Hepatocyte (in vitro differentiated cells): ENCODE measurements around the gene RO60. TPM values are rescaled to one million over a fixed set of nuclear protein-coding genes. Genes with fewer than 3 reads are reported as not detected.
A peak's percentile ranks its signal among the peaks of the same experiment; 100 is the strongest.

Experiments used
- DNase-seq: peaks from one replicate; pipeline ENCODE4 v3.0.0-alpha.2; 2016; ENCODE audit warnings: low spot score
- H2AFZ ChIP-seq: fragments of 200-600 bp; sonication (generic); 2 replicates; pipeline ENCODE4 v1.6.0; 2016; ENCODE audit warnings: antibody characterized with exemption, mild to moderate bottlenecking
- H3K27ac ChIP-seq: fragments of 200-600 bp; sonication (generic); 2 replicates; pipeline ENCODE4 v1.5.1; 2016; ENCODE audit warnings: mild to moderate bottlenecking
- H3K27me3 ChIP-seq: fragments of 200-600 bp; sonication (generic); 2 replicates; pipeline ENCODE4 v1.6.1; 2016
- H3K36me3 ChIP-seq: fragments of 200-600 bp; sonication (generic); replicated peaks from 2 replicates; pipeline ENCODE4 v1.5.1; 2016; ENCODE audit warnings: low read depth; ENCODE audit not compliant: insufficient read depth
- H3K4me1 ChIP-seq: fragments of 200-600 bp; sonication (generic); 2 replicates; pipeline ENCODE4 v1.5.1; 2016; ENCODE audit warnings: mild to moderate bottlenecking, moderate library complexity; ENCODE audit not compliant: insufficient read depth
- H3K4me2 ChIP-seq: fragments of 200-600 bp; sonication (generic); 2 replicates; pipeline ENCODE4 v1.6.0; 2016
- H3K4me3 ChIP-seq: fragments of 200-600 bp; sonication (generic); 2 replicates; pipeline ENCODE4 v1.5.1; 2016; ENCODE audit warnings: mild to moderate bottlenecking
- H3K79me2 ChIP-seq: fragments of 200-600 bp; sonication (generic); 2 replicates; pipeline ENCODE4 v1.6.0; 2017; ENCODE audit warnings: mild to moderate bottlenecking
- H3K9me2 ChIP-seq: fragments of 200-600 bp; sonication (generic); replicated peaks from 2 replicates; pipeline ENCODE4 v1.6.0; 2017; ENCODE audit warnings: mild to moderate bottlenecking; ENCODE audit not compliant: insufficient read depth
- H3K9me3 ChIP-seq: fragments of 200-600 bp; sonication (generic); 2 replicates; pipeline ENCODE4 v1.5.1; 2016; ENCODE audit warnings: low read depth, mild to moderate bottlenecking
- H4K20me1 ChIP-seq: fragments of 200-600 bp; sonication (generic); 2 replicates; pipeline ENCODE4 v1.6.0; 2016; ENCODE audit warnings: mild to moderate bottlenecking; ENCODE audit not compliant: insufficient read depth, poor library complexity, severe bottlenecking
- CTCF ChIP-seq: fragments of 200-600 bp; sonication (generic); IDR thresholded peaks from 2 replicates; pipeline ENCODE4 v1.5.1; 2016; ENCODE audit warnings: antibody characterized with exemption, mild to moderate bottlenecking; ENCODE audit not compliant: poor library complexity
- EZH2 ChIP-seq: fragments of 200-600 bp; sonication (generic); IDR thresholded peaks from 2 replicates; pipeline ENCODE4 v1.6.1; 2016; ENCODE audit warnings: antibody characterized with exemption, mild to moderate bottlenecking, borderline replicate concordance
- EZH2phosphoT487 ChIP-seq: fragments of 200-600 bp; sonication (generic); IDR thresholded peaks from one replicate; pipeline ENCODE4 v1.6.1; 2018; ENCODE audit warnings: antibody characterized with exemption, mild to moderate bottlenecking, low read depth, moderate library complexity; ENCODE audit not compliant: unreplicated experiment, severe bottlenecking
- WGBS: methylation state at CpG from one replicate; pipeline ENCODE4 v1.1.6; 2016; ENCODE audit warnings: low lambda C conversion rate; ENCODE audit errors: missing lambda C conversion rate; 5-methylcytosine and 5-hydroxymethylcytosine counted together
- polyA plus RNA-seq: library from polyadenylated mRNA; unstranded; fragments of >200 nt; fragmentation: Nextera tagmentation; extraction: Ambion mirVana; gene quantifications from 2 replicates; pipeline ENCODE4 v1.2.1, GENCODE V29; 2016
- total RNA-seq: library from RNA; depleted of rRNA; stranded (reverse); fragments of >200 nt; gene quantifications from 2 replicates; pipeline ENCODE4 v1.2.3, GENCODE V29; 2014

Gene RO60
- total and polyA plus RNA-seq, 2 experiments from 2014 or later = 89.1 to 89.2 TPM

DNA sequence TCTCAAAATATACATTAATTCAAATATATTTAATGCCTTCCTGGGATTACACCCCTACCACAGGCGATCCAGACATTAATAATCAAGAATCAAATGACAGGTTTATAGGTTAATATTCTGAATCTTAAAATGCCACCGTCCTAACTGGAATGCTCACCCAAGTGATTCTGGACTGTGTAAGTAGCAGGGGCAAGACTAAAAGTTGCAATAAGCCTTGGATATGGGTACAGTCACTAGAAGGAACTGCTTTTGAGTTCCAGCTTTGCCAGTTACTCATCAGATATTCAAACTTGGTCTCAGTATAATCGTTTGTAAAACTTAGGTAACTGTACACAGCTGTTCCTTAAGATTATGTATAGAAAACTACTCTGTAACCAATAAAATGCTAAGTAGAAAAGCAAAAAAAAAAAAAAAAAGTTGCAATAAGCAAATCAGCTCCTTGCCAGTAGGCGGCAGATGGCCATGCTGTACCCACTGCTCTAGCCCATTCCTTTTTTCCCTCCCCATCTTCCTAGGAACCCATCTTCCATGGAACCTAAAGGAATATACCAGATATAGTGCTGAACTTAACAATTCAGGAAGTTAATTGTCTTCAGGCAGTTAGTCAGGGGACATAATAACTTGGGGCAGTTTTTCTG is 10.5 kb downstream of the RO60 start:
- Histone ChIP-seq H3K36me3 (no peaks in the 10 kb centered on the region), H3K4me1 (no peaks in the 10 kb centered on the region), H3K4me3 (no peak overlapping the region), H4K20me1 (peaks cover 31% of the 10 kb centered on the region), H3K9me2 (no peaks in the 10 kb centered on the region), H3K27ac (no peak overlapping the region), H3K79me2 (peaks cover 87% of the 10 kb centered on the region), H3K9me3 (no peaks in the 10 kb centered on the region), H3K4me2 (no peak overlapping the region), H3K27me3 (no peaks in the 10 kb centered on the region), H2AFZ (no peak overlapping the region)
- TF ChIP-seq CTCF (peak; percentile 15), EZH2 (no peak), EZH2phosphoT487 (no peak)
- 79% methylated on average over 4 of the region's 4 CpGs for WGBS
- no peak for DNase-seq

GRCh38 chr1:193070386-193070753 is 11.0 kb downstream of the RO60 start:
- Histone ChIP-seq H3K4me3 (no peak overlapping the region), H2AFZ (no peak overlapping the region), H4K20me1 (peaks cover 28% of the 10 kb centered on the region), H3K36me3 (no peaks in the 10 kb centered on the region), H3K4me1 (no peaks in the 10 kb centered on the region), H3K27ac (no peak overlapping the region), H3K79me2 (peaks cover 87% of the 10 kb centered on the region), H3K9me2 (no peaks in the 10 kb centered on the region), H3K27me3 (no peaks in the 10 kb centered on the region), H3K4me2 (no peak overlapping the region), H3K9me3 (no peaks in the 10 kb centered on the region)
- TF ChIP-seq EZH2phosphoT487 (no peak), EZH2 (no peak), CTCF (no peak)
- DNase-seq = no peak
- 92% methylated on average over 2 of the region's 2 CpGs for WGBS

GRCh38 chr1:193070942-193071341 is 11.5 kb downstream of the RO60 start:
- DNase-seq = no peak
- Histone ChIP-seq H4K20me1 (peaks cover 27% of the 10 kb centered on the region), H2AFZ (no peak overlapping the region), H3K4me1 (no peaks in the 10 kb centered on the region), H3K36me3 (no peaks in the 10 kb centered on the region), H3K4me2 (no peak overlapping the region), H3K4me3 (no peak overlapping the region), H3K27me3 (no peaks in the 10 kb centered on the region), H3K27ac (no peak overlapping the region), H3K79me2 (peaks cover 87% of the 10 kb centered on the region), H3K9me3 (no peaks in the 10 kb centered on the region), H3K9me2 (no peaks in the 10 kb centered on the region)
- 87% methylated on average over 5 of the region's 5 CpGs for WGBS
- TF ChIP-seq CTCF (no peak), EZH2 (no peak), EZH2phosphoT487 (no peak)

DNA sequence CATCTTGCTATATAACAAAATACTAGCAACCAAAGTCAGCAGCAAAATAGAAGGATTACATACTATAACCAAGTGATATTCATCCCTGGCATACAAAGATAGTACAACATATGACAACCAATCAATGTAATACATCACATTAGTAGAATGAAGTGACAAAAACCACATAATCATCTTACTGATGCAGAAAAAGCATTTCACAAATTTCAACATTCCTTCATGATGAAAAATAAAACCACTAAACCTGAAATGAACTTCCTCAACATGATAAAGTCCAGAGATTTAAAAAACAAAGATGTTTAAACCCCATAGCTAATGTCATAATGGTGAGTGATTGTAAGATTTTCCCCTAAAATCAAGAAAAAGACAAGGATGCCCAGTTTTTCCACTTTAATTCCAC is 18.6 kb downstream of the RO60 start:
- peaks cover 12% of the 10 kb centered on the region for H3K36me3 ChIP-seq
- TF ChIP-seq EZH2phosphoT487 = no peak
- TF ChIP-seq EZH2 = no peak
- no peak for TF ChIP-seq CTCF
- no peak for DNase-seq

More for the DNA sequence above, 18.6 kb downstream of the RO60 start:
- no peak overlapping the region for H3K4me3 ChIP-seq
- no peaks in the 10 kb centered on the region for H3K4me1 ChIP-seq
- no peak overlapping the region for H3K4me2 ChIP-seq
- no peaks in the 10 kb centered on the region for H3K27me3 ChIP-seq
- H3K9me3 ChIP-seq = no peaks in the 10 kb centered on the region
- no peaks in the 10 kb centered on the region for H4K20me1 ChIP-seq
- H3K79me2 ChIP-seq = peaks cover 26% of the 10 kb centered on the region
- no peak overlapping the region for H2AFZ ChIP-seq
- H3K27ac ChIP-seq = no peak overlapping the region
- H3K9me2 ChIP-seq = no peaks in the 10 kb centered on the region
